HG02623 (cell line): ENCODE measurements around the gene PALD1.
A peak's percentile ranks its signal among the peaks of the same experiment; 100 is the strongest.
"Not testable (repeated sequence)": the region's sequence is repeated elsewhere in the genome, so short reads cannot be mapped to it uniquely, and the experiment has no call there.

Source experiments
- ATAC-seq: cut with Tn5 transposase; IDR thresholded peaks from one replicate; pipeline ENCODE4 v1.9.1; 2021; ENCODE audit warnings: moderate library complexity; ENCODE audit not compliant: unreplicated experiment

PALD1 gene

DNA sequence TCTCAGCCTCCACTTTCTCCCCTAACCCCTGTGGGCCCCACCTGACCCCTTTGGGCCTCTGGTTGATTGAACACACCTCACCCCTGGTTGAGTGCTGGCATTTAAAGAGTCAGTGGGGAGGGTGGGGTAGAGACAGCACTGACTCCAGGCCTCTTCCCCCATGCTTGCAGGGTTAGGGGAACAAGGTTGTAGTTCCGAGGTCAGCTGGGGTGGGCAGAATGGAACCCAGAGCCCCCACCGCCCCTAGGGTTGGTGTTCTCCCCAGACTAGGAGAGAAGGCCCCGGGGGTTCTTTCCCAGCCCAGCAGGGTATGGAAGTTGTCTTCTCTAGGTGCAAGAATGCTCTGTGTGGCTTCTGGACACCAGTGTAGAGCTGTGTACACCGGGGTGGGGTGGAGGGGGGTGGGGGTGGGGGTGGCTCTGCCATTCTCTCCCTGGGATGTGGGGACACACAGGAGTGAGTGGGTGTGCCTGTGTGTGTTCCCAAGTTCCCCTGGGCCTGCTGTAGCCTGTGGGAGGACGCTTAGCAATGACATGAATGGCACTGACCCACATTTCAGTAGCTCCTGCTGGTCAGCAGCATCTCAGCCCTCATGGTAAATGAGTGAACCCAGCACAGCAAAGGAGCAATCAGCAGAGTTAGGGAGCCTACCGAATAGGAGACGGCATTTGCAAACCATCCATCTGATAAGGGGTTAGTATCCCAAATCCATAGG, 90.4 kb downstream of the PALD1 start:
- no peak for ATAC-seq

DNA sequence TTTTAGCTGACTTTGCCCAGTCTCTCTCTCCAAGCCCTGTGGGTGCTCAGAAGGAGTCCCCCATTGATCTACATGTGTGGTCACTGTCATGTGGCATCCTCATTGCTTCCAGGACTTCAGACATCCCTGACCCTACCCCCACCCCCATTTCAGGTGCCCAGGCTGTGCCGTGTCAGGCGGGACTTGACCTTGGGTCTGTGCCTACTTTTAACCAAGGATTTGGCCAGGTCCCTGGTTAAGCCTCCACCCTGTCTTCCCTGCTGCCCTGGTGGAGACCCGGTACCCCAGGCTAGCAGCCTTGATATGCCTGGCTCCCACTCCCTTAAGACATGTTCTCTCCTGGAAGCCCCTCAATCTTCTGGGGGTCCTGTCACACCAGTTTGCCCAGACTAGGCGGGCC, 92.7 kb downstream of the PALD1 start:
- no peak for ATAC-seq

- ATAC-seq = no peak
These were observed 93.3 kb downstream of the PALD1 start for GRCh38 chr10:70571636-70572439.

DNA sequence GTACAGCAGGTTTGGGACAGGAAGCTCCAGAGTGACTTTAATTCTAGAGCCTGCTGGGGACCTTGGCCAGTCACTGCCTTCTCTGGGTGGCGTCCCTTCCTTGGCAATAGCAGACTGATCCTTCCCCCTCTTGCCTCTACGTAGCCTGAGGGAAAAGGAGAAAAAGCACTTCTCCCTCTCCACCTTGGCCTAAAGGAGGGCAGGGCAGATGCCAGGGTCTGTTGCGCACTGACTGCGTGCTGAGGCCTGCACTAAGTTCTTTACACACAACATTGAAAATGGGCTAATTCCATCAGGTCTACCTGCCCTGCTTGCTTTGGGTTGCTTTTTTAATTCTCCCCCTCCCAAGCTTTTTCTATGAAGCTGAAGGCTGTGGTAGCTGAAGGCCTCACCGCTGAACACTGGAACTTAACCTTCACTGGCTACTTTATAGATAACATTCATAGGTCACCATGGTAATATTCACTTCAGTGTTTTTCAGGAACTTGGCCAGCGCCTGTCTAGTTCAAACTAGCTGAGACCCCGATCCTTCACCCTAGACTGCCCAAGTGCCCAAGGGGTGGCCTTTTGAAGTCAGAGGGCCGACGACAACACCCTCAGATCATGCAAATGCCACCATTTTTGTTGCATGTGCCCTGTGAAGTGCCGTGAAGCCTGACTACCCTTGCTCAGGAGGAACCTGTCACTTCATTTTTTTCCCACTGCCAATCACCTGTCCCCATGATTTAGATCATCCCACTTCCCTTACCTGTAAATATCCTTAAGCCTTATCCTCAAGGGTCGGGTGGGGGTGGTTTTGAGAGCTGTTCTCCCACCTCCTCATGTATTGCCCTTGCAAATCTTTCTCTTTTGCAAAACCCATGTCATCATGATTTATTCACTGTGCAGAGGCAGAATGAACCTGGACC, 95.3 kb downstream of the PALD1 start:
- ATAC-seq = no peak

DNA sequence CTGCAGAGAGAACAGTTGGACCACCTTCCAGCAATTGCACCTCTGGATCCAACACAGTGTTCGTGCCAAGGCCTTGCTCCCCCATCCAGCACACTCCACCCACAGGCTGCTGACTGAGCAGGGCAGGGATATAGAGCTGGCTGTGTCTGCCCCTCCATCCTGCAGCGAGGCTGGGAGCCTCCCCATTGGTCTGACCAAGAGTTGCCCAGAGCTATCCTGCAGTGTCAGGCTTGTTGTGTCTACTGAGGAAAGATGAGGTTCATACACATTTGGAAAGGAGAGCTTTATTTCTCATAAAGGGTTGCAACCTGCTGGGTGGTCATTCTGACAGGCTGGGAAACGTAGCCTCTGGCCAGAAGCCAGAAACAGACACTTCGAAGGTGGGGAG, 96.9 kb downstream of the PALD1 start:
- ATAC-seq = no peak

- peak; percentile 46 for ATAC-seq
These were observed 97.6 kb downstream of the PALD1 start for GRCh38 chr10:70575874-70576802.

DNA sequence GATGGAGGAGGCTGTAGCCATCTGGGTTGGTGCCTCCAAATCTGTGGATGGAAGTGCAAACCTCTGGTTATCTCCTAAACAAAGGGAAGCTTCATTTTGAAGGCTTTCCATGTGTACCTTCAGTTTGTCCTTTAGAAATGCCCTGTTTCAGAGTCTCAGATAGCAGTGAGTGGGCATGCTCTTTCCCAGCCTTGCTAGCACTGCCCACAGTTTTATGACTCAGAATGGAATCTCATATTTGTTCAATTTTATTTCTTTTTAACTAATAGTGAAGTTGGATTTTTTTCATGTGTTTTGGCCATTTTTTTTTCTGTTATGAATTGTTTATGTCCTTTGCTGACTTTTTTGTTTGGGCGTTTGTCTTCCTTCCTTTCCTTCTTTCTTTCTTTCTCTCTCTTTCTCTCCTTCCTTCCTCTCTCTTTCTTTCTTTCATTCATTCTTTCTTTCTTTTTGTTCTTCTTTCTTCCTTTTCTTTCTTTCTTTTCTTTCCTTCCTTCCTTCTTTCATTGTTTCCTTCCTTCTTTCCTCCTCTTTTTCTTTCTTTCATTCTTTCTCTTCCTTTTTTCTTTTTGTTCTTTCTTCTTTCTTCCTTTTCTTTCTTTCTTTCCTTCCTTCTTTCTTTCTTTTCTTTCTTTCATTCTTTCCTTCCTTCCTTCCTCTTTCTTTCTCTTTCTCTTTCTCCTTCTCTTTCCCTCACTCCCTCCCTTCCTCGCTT, 98.4 kb downstream of the PALD1 start:
- no peak for ATAC-seq

DNA sequence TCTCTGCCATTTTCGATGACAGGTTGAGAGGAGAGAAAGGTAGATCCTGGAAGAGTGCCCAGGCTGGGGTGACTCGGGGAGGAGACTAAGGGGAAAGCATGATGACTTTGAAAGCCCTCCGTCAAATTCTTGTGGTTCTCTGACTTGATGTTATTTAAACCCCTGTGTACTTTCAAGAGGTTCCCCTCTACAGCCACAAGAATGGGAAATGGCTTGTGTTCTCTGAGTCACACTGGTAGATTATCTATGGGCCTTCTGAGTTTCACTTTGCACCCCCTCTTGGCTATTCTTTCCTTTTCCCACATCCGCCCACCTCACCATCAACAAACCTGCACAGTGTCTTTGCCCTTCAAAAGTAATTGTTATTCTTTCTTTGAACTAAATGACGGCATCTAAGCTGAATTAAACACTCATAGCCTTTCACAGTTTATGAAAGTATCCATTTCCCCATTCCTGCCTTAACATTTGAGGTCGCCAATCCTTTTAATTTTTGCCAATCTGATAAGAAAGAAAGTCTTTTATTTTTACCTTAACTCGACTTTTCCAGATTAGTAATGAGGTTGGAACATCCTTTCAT, 99.9 kb downstream of the PALD1 start:
- peak; percentile 49 for ATAC-seq

DNA sequence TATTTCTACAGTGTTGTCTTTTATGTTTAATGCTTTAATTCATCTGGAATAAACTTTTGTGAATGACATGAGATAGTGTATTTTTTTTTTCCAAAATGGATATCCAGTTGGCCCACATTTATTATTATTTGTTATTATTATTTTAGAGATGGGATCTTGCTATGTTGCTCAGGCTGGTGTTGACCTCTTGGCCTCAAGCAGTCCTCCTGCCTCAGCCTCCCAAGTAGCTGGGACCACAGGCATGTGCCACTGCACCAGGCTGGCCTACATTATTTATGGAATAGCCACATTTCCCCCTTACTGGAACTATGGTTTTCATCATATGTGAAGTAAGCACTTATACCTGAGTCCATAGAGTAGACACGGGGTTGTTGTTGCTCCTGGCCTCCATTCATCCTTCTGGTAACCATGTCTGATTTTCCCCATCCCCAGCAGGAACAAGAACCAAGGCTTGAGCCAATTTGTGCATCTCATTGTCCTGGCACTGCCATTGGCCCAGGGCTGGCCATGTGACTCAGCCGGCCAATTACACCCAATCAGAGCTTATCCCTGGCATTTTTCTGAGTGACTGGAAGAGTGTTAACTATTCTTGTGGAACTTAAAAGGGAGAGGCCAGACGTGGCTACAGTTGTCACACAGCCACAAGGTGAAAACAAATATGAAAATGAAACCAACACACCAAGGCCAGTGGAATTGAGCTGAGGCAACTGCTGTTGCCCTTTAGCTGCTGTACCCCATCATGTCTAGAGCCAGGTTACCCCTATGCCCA, 100.9 kb downstream of the PALD1 start:
- ATAC-seq = no peak

GRCh38 chr10:70581176-70581575, 102.6 kb downstream of the PALD1 start:
- ATAC-seq = not testable (repeated sequence)

GRCh38 chr10:70582793-70583668, 104.5 kb downstream of the PALD1 start:
- no peak for ATAC-seq

DNA sequence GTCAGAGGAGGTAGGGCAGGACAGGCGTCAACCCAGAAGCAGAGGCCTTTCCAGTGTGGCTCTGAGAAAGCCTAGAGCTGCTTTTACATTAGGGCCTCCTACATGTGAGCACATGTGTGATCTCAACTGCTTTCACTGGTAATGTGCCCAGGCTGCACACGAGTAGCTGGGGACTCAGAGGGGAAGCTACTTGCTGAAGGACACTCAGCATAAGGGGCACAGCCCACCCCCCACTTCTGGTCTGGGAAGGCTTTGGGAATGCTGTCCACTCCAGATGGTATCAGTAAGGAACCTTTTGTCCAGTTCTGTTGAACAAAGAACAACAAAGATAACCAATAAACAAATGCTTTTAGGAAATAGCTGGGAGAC, 105.1 kb downstream of the PALD1 start:
- ATAC-seq = no peak

DNA sequence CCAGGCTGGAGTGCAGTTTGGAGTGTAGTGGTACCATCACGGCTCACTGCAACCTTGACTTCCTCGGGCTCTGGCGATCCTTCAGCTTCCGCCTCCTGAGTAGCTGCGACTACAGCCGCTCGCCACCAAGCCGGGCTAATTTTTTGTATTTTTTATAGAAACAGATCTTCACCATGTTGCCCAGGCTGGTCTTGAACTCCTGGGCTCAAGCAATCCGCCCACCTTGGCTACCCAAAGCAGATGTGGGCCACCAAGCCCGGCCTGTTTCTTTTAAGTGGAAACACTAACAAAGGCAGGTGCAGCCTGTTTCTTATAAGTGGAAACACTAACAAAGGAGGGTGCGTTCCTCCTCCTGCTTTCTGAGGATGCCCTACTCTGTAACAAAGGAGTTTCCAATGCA, 105.8 kb downstream of the PALD1 start:
- ATAC-seq = no peak

- no peak for ATAC-seq
These were observed 106.5 kb downstream of the PALD1 start for GRCh38 chr10:70584909-70585544.

DNA sequence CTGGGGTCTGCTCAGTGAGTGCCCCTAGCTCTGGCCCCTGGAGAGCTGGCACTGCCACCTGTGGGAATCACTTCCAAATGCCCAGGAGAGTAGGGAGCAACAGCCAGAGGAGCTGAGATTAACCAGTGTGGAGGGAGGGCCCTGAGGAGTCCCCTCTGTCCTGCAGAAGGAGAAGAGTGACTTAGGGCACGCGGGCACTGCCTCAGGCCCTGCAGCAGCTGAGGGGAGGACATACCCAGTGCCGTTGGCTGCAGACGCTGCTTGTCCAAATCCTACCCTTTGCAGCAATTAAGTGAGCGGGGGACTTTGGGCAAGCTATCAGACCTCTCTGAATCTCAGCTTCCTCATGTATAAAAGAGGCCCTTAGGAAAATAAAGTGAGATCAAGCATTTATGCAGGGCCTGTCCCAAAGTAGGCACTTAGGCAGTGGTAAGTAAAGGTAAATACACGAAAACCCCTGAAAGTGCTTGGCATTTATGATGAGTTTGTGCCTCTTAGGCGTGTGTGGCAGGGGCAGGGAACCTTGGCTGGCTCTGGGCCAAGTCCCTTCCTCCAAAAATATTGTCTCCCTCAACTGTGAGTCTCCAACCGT, 107.1 kb downstream of the PALD1 start:
- no peak for ATAC-seq

DNA sequence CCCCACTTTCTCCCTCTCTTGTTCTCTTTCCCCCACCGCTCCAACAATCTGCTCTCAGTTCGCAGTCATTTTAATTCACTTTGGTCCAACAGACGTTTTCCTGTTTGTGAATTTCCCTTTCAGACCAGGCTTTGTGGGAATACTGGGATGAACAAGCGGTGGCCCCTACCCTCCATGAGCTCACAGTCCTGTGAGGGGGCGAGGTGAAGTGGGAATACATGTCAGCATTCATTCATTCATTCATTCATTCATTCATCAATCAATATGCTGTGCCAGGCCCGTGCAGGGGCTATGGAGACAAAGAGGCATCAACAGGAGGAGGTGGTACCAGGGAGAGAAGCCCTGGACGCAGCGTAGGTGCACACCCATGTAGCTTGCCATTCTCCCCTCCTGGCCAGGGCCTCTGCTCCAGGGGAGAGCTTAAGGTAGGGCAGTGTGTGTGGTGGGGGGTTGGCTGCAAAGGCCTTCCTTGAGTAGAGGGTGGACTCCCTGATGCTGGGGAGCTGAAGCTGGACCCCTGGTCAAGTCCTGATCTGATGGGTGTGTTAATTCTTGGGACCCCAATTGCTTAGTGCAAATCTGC, 107.9 kb downstream of the PALD1 start:
- ATAC-seq = no peak
